Esophagus squamous epithelium (tissue), 5 donors: Measurements from ENCODE around the gene SYS1. TPM values are rescaled to one million over a fixed set of nuclear protein-coding genes. Genes with fewer than 3 reads are reported as not detected.

ENCODE experiments used
- DNase-seq: peaks from one replicate; lab custom pipeline; 2025; lab: John Stamatoyannopoulos, UW
- H3K27ac ChIP-seq, 4 donors: fragments of 200-600 bp; sonication (generic); one replicate each; pipeline ENCODE4 v1.5.1; 2016 to 2019; ENCODE audit warnings: mild to moderate bottlenecking in 1 of 4
- H3K27me3 ChIP-seq, 4 donors: fragments of 200-600 bp; sonication (generic); 1 replicate in 3 of 4; 2 replicates in 1 of 4; pipeline versions ENCODE4 v1.5.1 to v1.6.0; 2017 to 2021; ENCODE audit warnings: antibody characterized with exemption in 1 of 4
- H3K36me3 ChIP-seq, 3 donors: fragments of 200-600 bp; sonication (generic); one replicate each; pipeline ENCODE4 v1.5.1; 2016 to 2019
- H3K4me1 ChIP-seq, 3 donors: fragments of 200-600 bp; sonication (generic); one replicate each; pipeline ENCODE4 v1.5.1; 2017 to 2019
- H3K4me3 ChIP-seq, 4 donors: fragments of 200-600 bp; sonication (generic); 1 replicate in 3 of 4; 2 replicates in 1 of 4; pipeline ENCODE4 v1.5.1; 2016 to 2019; ENCODE audit warnings: mild to moderate bottlenecking in 2 of 4, moderate library complexity in 1 of 4
- H3K9me3 ChIP-seq, 3 donors: fragments of 200-600 bp; sonication (generic); one replicate each; pipeline ENCODE4 v1.5.1; 2016 to 2019
- CTCF ChIP-seq, 6 experiments: fragments of 450-650 bp in 4 of 6; fragments of 200-600 bp in 2 of 6; sonication (generic) in 2 of 6; IDR thresholded peaks; one replicate each; pipeline ENCODE4 v1.5.1; 2016 to 2019; ENCODE audit warnings: antibody characterized with exemption in 6 of 6, mild to moderate bottlenecking in 4 of 6, moderate library complexity in 4 of 6
- POLR2A ChIP-seq, 4 donors: fragments of 450-650 bp; IDR thresholded peaks; one replicate each; pipeline ENCODE4 v1.6.1; 2017; ENCODE audit warnings: antibody characterized with exemption in 4 of 4, mild to moderate bottlenecking in 4 of 4, moderate library complexity in 3 of 4
- WGBS, 2 donors: methylation state at CpG; one replicate each; pipeline ENCODE4 v1.1.5; 2018; 5-methylcytosine and 5-hydroxymethylcytosine counted together
- intact Hi-C: fragments of 100-400 bp; cut with DNase I; formaldehyde crosslinking; loops from one replicate; pipeline ENCODE4 v1.15.0; 2022
- total RNA-seq, 4 donors: library from RNA; depleted of rRNA; stranded (reverse); fragments of >200 nt; gene quantifications; one replicate each; pipeline ENCODE4 v1.1.0, GENCODE V29; 2016
- donor health status: DM: yes; HTN: yes; CAD: no.

Gene SYS1
- total RNA-seq, 4 donors from 2014 or later = 22.3 to 32.4 (median 27.0) TPM

GRCh38 chr20:45407067-45407745 is 44.2 kb downstream of the SYS1 start:
- 15 to 32% methylated on average over 14 to 16 of the region's 30 CpGs for WGBS, 2 donors

GRCh38 chr20:45407783-45408645 is 45.1 kb downstream of the SYS1 start, which contains the start of gene DBNDD2:
Gene DBNDD2 (plus strand): TSS chr20:45408289. CDS start chr20:45408468, 179 bp downstream.
- H3K36me3 ChIP-seq = peaks cover 0 to 45% (median 5%) of the 10 kb centered on the region in 3 donors
- WGBS, 2 donors = 66 to 80% methylated on average over 16 of the region's 21 CpGs
- DNase-seq = no peak
- no peak for TF ChIP-seq POLR2A (IDR thresholded peaks at IDR 0.05)
- no peak for TF ChIP-seq CTCF (IDR thresholded peaks at IDR 0.05)
- H3K4me1 ChIP-seq = peaks cover 7 to 33% (median 11%) of the 10 kb centered on the region in 3 donors
- intact Hi-C loops = no loop called here
- peak within 1 kb of the TSS; percentile 86 to 95 (median 93) for H3K27ac ChIP-seq
- no peaks in the 10 kb centered on the region for H3K27me3 ChIP-seq
- peak within 1 kb of the TSS; percentile 78 to 88 (median 84) for H3K4me3 ChIP-seq
- no peaks in the 10 kb centered on the region for H3K9me3 ChIP-seq

More at GRCh38 chr20:45407067-45407745, 44.2 kb downstream of the SYS1 start:
- intact Hi-C loops = no loop called here
- TF ChIP-seq CTCF (IDR thresholded peaks at IDR 0.05) (no peak), POLR2A (IDR thresholded peaks at IDR 0.05) (peak in 1 of 4 donors; percentile 30)
- Histone ChIP-seq H3K4me1 (peaks cover 7 to 33% (median 11%) of the 10 kb centered on the region in 3 donors), H3K4me3 (peak overlapping the region; percentile 78 to 88 (median 84)), H3K36me3 (peaks cover 0 to 40% (median 5%) of the 10 kb centered on the region in 3 donors), H3K27me3 (no peaks in the 10 kb centered on the region), H3K27ac (peak overlapping the region; percentile 86 to 95 (median 93)), H3K9me3 (no peaks in the 10 kb centered on the region)
- no peak for DNase-seq

- H3K36me3 ChIP-seq = peaks cover 0 to 45% (median 5%) of the 10 kb centered on the region in 3 donors
- WGBS, 2 donors = 68 to 77% methylated on average over 6 to 7 of the region's 7 CpGs
- peaks cover 7 to 33% (median 11%) of the 10 kb centered on the region in 3 donors for H3K4me1 ChIP-seq
- no peak for DNase-seq
- TF ChIP-seq CTCF (IDR thresholded peaks at IDR 0.05) = no peak
- TF ChIP-seq POLR2A (IDR thresholded peaks at IDR 0.05) = no peak
- intact Hi-C loops = no loop called here
- peak overlapping the region in 3 of 4 donors; percentile 83 to 88 (median 85) for H3K4me3 ChIP-seq
- peak overlapping the region; percentile 86 to 95 (median 93) for H3K27ac ChIP-seq
- H3K27me3 ChIP-seq = no peaks in the 10 kb centered on the region
- no peaks in the 10 kb centered on the region for H3K9me3 ChIP-seq
Measured at GRCh38 chr20:45408646-45409213, 45.8 kb downstream of the SYS1 start.

DNA sequence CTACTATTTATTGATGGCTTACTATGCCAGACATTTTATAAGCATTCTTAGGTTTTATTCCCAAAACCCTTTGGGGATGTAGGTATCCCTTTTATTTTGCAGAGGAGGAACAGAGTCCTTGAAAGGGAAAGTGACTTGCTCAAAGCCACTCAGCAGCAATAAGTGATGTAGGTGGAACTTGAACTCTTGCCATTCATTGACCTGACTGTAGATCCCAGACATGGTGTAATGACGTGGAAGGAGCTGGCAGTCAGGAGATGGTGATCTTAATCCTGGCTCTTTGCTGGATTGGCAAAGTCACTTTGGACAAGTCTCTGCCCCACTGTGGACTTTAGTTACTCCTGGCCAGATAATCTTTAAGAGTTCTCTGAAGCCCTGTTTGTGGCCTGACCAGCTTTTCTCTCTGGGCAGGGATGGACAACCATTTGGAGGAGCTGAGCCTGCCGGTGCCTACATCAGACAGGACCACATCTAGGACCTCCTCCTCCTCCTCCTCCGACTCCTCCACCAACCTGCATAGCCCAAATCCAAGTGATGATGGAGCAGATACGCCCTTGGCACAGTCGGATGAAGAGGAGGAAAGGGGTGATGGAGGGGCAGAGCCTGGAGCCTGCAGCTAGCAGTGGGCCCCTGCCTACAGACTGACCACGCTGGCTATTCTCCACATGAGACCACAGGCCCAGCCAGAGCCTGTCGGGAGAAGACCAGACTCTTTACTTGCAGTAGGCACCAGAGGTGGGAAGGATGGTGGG is 46.7 kb downstream of the SYS1 start:
- TF ChIP-seq POLR2A (IDR thresholded peaks at IDR 0.05) = no peak
- TF ChIP-seq CTCF (IDR thresholded peaks at IDR 0.05) = no peak
- H3K4me1 ChIP-seq = peaks cover 7 to 33% (median 11%) of the 10 kb centered on the region in 3 donors
- H3K36me3 ChIP-seq = peaks cover 0 to 45% (median 5%) of the 10 kb centered on the region in 3 donors
- DNase-seq = no peak
- no peaks in the 10 kb centered on the region for H3K9me3 ChIP-seq
- H3K27me3 ChIP-seq = no peaks in the 10 kb centered on the region
- intact Hi-C loops = no loop called here
- no peak overlapping the region for H3K4me3 ChIP-seq
- 67 to 85% methylated on average over 1 to 3 of the region's 7 CpGs for WGBS, 2 donors
- peak overlapping the region in 1 of 4 donors; percentile 92 for H3K27ac ChIP-seq
